G401 (cell line): ENCODE data around the gene WFDC6. TPM values are rescaled to one million over a fixed set of nuclear protein-coding genes. Genes with fewer than 3 reads are reported as not detected.
A peak's percentile ranks its signal among the peaks of the same experiment; 100 is the strongest.
"Not testable (repeated sequence)": the region's sequence is repeated elsewhere in the genome, so short reads cannot be mapped to it uniquely, and the experiment has no call there.

Experiments
- DNase-seq: peaks from one replicate; pipeline ENCODE4 v3.0.0-alpha.2; 2015; ENCODE audit warnings: low spot score
- in situ Hi-C: cut with HindIII; loops from 2 replicates; pipeline ENCODE4 v1.10.0; 2016; ENCODE audit warnings: low sequenced_read_pairs, mixed read lengths
- total RNA-seq: library from RNA; depleted of rRNA; stranded (reverse); fragments of >200 nt; shearing (Covaris generic); gene quantifications from 2 replicates; pipeline ENCODE4 v1.2.3, GENCODE V29; 2014; rRNA removed

Gene WFDC6
- not detected in 2 replicates for total RNA-seq

- in situ Hi-C loops: no loop called here
These were observed at the start of gene WFDC6 for GRCh38 chr20:45539382-45539781. Gene WFDC6, minus strand, starts transcription at chr20:45539482. Its CDS starts 75 bp downstream, at chr20:45539407.

GRCh38 chr20:45588800-45589199, 49.5 kb upstream of the WFDC6 start:
- no peak for DNase-seq
- in situ Hi-C loops: no loop called here

More at GRCh38 chr20:45539382-45539781, at the start of gene WFDC6:
- DNase-seq: no peak

GRCh38 chr20:45585986-45586385, 46.7 kb upstream of the WFDC6 start:
- in situ Hi-C loops, DNase-seq: not testable (repeated sequence)

GRCh38 chr20:45584294-45584693, 45.0 kb upstream of the WFDC6 start:
- in situ Hi-C loops, DNase-seq: not testable (repeated sequence)

- in situ Hi-C loops: no loop called here
These were observed 44.2 kb upstream of the WFDC6 start for GRCh38 chr20:45583502-45583901.

GRCh38 chr20:45581702-45582101, 42.4 kb upstream of the WFDC6 start:
- in situ Hi-C loops: no loop called here
- DNase-seq: no peak

More at GRCh38 chr20:45583502-45583901, 44.2 kb upstream of the WFDC6 start:
- no peak for DNase-seq

- in situ Hi-C loops: no loop called here
- DNase-seq: no peak
These were observed 39.9 kb upstream of the WFDC6 start, which contains the start of gene WFDC8 for GRCh38 chr20:45579184-45579583. Gene WFDC8, minus strand, starts transcription at chr20:45579284. Its CDS starts 37 bp downstream, at chr20:45579247.

- in situ Hi-C loops: no loop called here
- no peak for DNase-seq
These were observed 38.9 kb upstream of the WFDC6 start for GRCh38 chr20:45578231-45578630.

GRCh38 chr20:45576995-45577394, 37.7 kb upstream of the WFDC6 start:
- DNase-seq: no peak
- in situ Hi-C loops: no loop called here

- no peak for DNase-seq
These were observed 36.6 kb upstream of the WFDC6 start for GRCh38 chr20:45575931-45576330.

GRCh38 chr20:45569650-45570049, 30.4 kb upstream of the WFDC6 start:
- in situ Hi-C loops: not testable (repeated sequence)

More at GRCh38 chr20:45575931-45576330, 36.6 kb upstream of the WFDC6 start:
- in situ Hi-C loops: no loop called here

GRCh38 chr20:45564760-45565276, 25.5 kb upstream of the WFDC6 start:
- in situ Hi-C loops: no loop called here

More at GRCh38 chr20:45569650-45570049, 30.4 kb upstream of the WFDC6 start:
- not testable (repeated sequence) for DNase-seq

GRCh38 chr20:45555198-45555597, 15.9 kb upstream of the WFDC6 start:
- DNase-seq: no peak
- in situ Hi-C loops: no loop called here

More at GRCh38 chr20:45564760-45565276, 25.5 kb upstream of the WFDC6 start:
- no peak for DNase-seq

- DNase-seq: no peak
- in situ Hi-C loops: no loop called here
These were observed 13.2 kb upstream of the WFDC6 start for GRCh38 chr20:45552456-45552855.

GRCh38 chr20:45550765-45551164, 11.5 kb upstream of the WFDC6 start:
- no peak for DNase-seq
- in situ Hi-C loops: no loop called here

- in situ Hi-C loops: no loop called here
- no peak for DNase-seq
These were observed 9.1 kb upstream of the WFDC6 start for GRCh38 chr20:45548410-45548809.

- in situ Hi-C loops: no loop called here
- DNase-seq: no peak
These were observed 8.0 kb upstream of the WFDC6 start, which contains the start of gene EPPIN for GRCh38 chr20:45547206-45547770. Gene EPPIN, minus strand, starts transcription at chr20:45547401. Its CDS starts 44 bp downstream, at chr20:45547357.

GRCh38 chr20:45545754-45546453, 6.6 kb upstream of the WFDC6 start:
- in situ Hi-C loops: no loop called here
- peak; percentile 10 for DNase-seq

- no peak for DNase-seq
- in situ Hi-C loops: no loop called here
These were observed 6.1 kb upstream of the WFDC6 start for GRCh38 chr20:45545351-45545750.

GRCh38 chr20:45538209-45538799, 978 bp downstream of the WFDC6 start:
- no peak for DNase-seq
- in situ Hi-C loops: no loop called here
